Tongue (tissue), 2 donors: ENCODE results near the gene OR10H2. TPM values are rescaled to one million over a fixed set of nuclear protein-coding genes. Genes with fewer than 3 reads are reported as not detected.
"Not testable (repeated sequence)": the region's sequence is repeated elsewhere in the genome, so short reads cannot be mapped to it uniquely, and the experiment has no call there.

Experiments used
- DNase-seq: peaks from one replicate; pipeline ENCODE4 v3.0.0-alpha.2; 2015
- total RNA-seq: library from RNA; depleted of rRNA; stranded (reverse); fragments of >200 nt; gene quantifications from one replicate; pipeline ENCODE4 v1.2.3, GENCODE V29; 2014

Gene OR10H2
- total RNA-seq, 1 donor from 2014 or later: not detected

GRCh38 chr19:15769586-15769985 lies 41.8 kb downstream of the OR10H2 start:
- DNase-seq: peak; percentile 12

- not testable (repeated sequence) for DNase-seq
Measured at GRCh38 chr19:15774159-15774558, 46.3 kb downstream of the OR10H2 start.

- DNase-seq: no peak
Measured at GRCh38 chr19:15775249-15775648, 47.4 kb downstream of the OR10H2 start.

GRCh38 chr19:15776264-15776663 lies 48.4 kb downstream of the OR10H2 start:
- no peak for DNase-seq

- DNase-seq: no peak
Measured at GRCh38 chr19:15776991-15777970, 49.5 kb downstream of the OR10H2 start.

Other genes starting within 250 kb of the OR10H2 start
- gene PGLYRP2, start 248.5 kb upstream of the OR10H2 start, total RNA-seq: not detected
- not detected for gene CYP4F22, start 219.5 kb upstream of the OR10H2 start, total RNA-seq
- gene CYP4F8, start 112.8 kb upstream of the OR10H2 start, total RNA-seq: not detected
- 1.4 TPM for gene CYP4F3, start 87.1 kb upstream of the OR10H2 start, total RNA-seq
- gene CYP4F12, start 54.9 kb upstream of the OR10H2 start, total RNA-seq: 25.2 TPM
- not detected for gene OR10H3, start 10.0 kb downstream of the OR10H2 start, total RNA-seq
- not detected for gene OR10H5, start 59.6 kb downstream of the OR10H2 start, total RNA-seq
- gene OR10H1, start 87.6 kb downstream of the OR10H2 start, total RNA-seq: not detected
- not detected for gene CYP4F2, start 170.1 kb downstream of the OR10H2 start, total RNA-seq
- not detected for gene CYP4F11, start 206.5 kb downstream of the OR10H2 start, total RNA-seq
- not detected for gene OR10H4, start 221.0 kb downstream of the OR10H2 start, total RNA-seq